Right lobe of liver (tissue), 6 donors: ENCODE measurements around the gene SH3PXD2A. TPM values are rescaled to one million over a fixed set of nuclear protein-coding genes. Genes with fewer than 3 reads are reported as not detected.
"Not testable (repeated sequence)": the region's sequence is repeated elsewhere in the genome, so short reads cannot be mapped to it uniquely, and the experiment has no call there.

Source experiments
- ATAC-seq, 4 donors: fragments of 200-7000 bp; cut with Tn5 transposase; one replicate each; pipeline ENCODE4 v1.9.1; 2020; ENCODE audit warnings: mild to moderate bottlenecking in 4 of 4, moderate library complexity in 4 of 4
- DNase-seq, 3 donors: peaks; one replicate each; pipeline ENCODE4 v3.0.0-alpha.2; 2020
- H3K27ac ChIP-seq, 3 donors: fragments of 200-600 bp; one replicate each; pipeline ENCODE4 v1.8.0; 2022
- H3K27me3 ChIP-seq, 2 donors: fragments of 200-600 bp; one replicate each; pipeline ENCODE4 v1.8.0; 2022
- H3K36me3 ChIP-seq, 4 donors: fragments of 200-600 bp; sonication (generic) in 1 of 4; one replicate each; pipeline versions ENCODE4 v1.5.1 to v1.8.0; 2017 to 2022; ENCODE audit warnings: control low read depth in 1 of 4
- H3K4me1 ChIP-seq, 4 donors: fragments of 200-600 bp; sonication (generic) in 1 of 4; one replicate each; pipeline versions ENCODE4 v1.5.1 to v1.8.0; 2017 to 2022; ENCODE audit warnings: control low read depth in 1 of 4
- H3K4me3 ChIP-seq, 3 donors: fragments of 200-600 bp; one replicate each; pipeline ENCODE4 v1.8.0; 2022
- H3K9me3 ChIP-seq, 4 donors: fragments of 200-600 bp; sonication (generic) in 1 of 4; one replicate each; pipeline versions ENCODE4 v1.5.1 to v1.8.0; 2017 to 2022; ENCODE audit warnings: control low read depth in 1 of 4
- POLR2A ChIP-seq: fragments of 450-650 bp; IDR thresholded peaks from one replicate; pipeline ENCODE4 v1.6.1; 2017; ENCODE audit warnings: antibody characterized with exemption, mild to moderate bottlenecking
- WGBS: methylation state at CpG from one replicate; pipeline ENCODE4 v1.1.6; 2018; ENCODE audit warnings: low coverage, low lambda C conversion rate; ENCODE audit not compliant: insufficient coverage; ENCODE audit errors: missing lambda C conversion rate; 5-methylcytosine and 5-hydroxymethylcytosine counted together
- intact Hi-C, 2 donors: fragments of 100-400 bp; cut with DNase I; formaldehyde crosslinking; loops; one replicate each; pipeline versions ENCODE4 v1.11.2 to v1.14.1; 2022
- total RNA-seq, 6 experiments: library from RNA; depleted of rRNA in 2 of 6; stranded (reverse); fragments of >200 nt in 2 of 6; fragmentation: NEBNext Ultra II Directional in 3 of 6; extraction: Animal tissue kit (Norgen Biotek cat#: 25700) in 3 of 6; gene quantifications; one replicate each; pipeline versions ENCODE4 v1.1.0 to v1.2.4, GENCODE V29; 2016 to 2023
- TF ChIP-seq, protein P1 (sequence below), 4 donors: fragments of 200-600 bp in 3 of 4; fragments of 450-650 bp in 1 of 4; IDR thresholded peaks; one replicate each; pipeline versions ENCODE4 v1.5.1 to v1.8.0; 2016 to 2022; ENCODE audit warnings: antibody characterized with exemption in 4 of 4, mild to moderate bottlenecking in 2 of 4
- donor health status: DM: no; HTN: yes; CAD: no.
- donor health status: DM: no; HTN: no; CAD: no.
- donor health status: DM: no; HTN: no; CAD: no.
- donor health status: DM: no; HTN: yes; CAD: no.
- donor health status: DM: no; HTN: yes; CAD: no.

Gene SH3PXD2A
- total RNA-seq, 6 experiments from 2014 or later = 3.0 to 38.3 (median 10.0) TPM

DNA sequence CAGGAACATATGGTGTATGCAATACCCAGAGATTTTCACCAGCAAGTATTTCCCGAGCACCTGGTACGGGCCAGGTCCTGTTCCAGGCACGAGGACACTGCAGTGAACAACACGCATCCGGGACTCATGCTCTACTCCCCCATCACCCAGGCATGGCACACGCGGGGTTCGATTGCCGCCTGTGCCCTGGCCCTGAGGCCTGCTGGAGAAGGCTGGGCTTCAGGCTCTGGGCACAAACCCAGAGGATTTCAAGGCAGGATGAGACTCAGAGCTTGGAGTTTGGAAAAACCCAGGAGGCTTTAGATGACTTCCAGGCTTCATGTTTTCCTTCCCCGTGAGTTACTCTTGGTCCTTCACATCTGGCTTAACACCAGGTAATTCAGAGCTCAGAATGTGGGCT lies 218.4 kb downstream of the SH3PXD2A start:
- 17% methylated on average over 1 of the region's 10 CpGs for WGBS
- intact Hi-C loops = no loop called here
- no peak for DNase-seq
- no peaks in the 10 kb centered on the region for H3K9me3 ChIP-seq
- H3K27ac ChIP-seq = peak overlapping the region in 1 of 3 donors; percentile 38
- H3K4me3 ChIP-seq = no peak overlapping the region
- no peaks in the 10 kb centered on the region for H3K27me3 ChIP-seq
- TF ChIP-seq, protein P1, sequence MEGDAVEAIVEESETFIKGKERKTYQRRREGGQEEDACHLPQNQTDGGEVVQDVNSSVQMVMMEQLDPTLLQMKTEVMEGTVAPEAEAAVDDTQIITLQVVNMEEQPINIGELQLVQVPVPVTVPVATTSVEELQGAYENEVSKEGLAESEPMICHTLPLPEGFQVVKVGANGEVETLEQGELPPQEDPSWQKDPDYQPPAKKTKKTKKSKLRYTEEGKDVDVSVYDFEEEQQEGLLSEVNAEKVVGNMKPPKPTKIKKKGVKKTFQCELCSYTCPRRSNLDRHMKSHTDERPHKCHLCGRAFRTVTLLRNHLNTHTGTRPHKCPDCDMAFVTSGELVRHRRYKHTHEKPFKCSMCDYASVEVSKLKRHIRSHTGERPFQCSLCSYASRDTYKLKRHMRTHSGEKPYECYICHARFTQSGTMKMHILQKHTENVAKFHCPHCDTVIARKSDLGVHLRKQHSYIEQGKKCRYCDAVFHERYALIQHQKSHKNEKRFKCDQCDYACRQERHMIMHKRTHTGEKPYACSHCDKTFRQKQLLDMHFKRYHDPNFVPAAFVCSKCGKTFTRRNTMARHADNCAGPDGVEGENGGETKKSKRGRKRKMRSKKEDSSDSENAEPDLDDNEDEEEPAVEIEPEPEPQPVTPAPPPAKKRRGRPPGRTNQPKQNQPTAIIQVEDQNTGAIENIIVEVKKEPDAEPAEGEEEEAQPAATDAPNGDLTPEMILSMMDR (IDR thresholded peaks at IDR 0.05) = no peak
- H3K36me3 ChIP-seq = peaks cover 0 to 4% (median 0%) of the 10 kb centered on the region in 4 donors
- ATAC-seq = no peak
- H3K4me1 ChIP-seq = peaks cover 0 to 20% (median 0%) of the 10 kb centered on the region in 4 donors

DNA sequence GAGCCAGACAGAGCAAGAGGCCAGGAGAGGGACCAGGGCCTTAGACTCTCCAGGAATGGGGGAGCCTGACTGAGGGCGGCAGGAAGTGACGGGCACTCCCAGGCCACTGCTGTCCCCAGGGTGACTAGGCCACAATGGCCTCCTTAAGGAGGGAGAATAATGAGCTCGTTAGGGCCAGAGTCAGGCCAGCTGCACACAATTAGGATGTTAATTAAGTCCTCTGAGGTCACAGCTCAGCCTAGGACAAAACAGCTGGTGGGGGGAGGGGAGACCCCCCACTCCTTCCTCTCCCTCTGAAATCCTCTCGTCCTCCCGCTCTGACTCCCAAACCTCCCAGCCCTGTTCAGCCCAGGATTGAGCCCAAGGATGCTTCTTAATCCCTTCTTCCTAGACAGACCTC lies 218.9 kb downstream of the SH3PXD2A start:
- intact Hi-C loops = no loop called here
- Histone ChIP-seq H3K9me3 (no peaks in the 10 kb centered on the region), H3K4me1 (peaks cover 0 to 16% (median 0%) of the 10 kb centered on the region in 4 donors), H3K36me3 (peaks cover 0 to 4% (median 0%) of the 10 kb centered on the region in 4 donors), H3K4me3 (no peak overlapping the region), H3K27me3 (no peaks in the 10 kb centered on the region), H3K27ac (no peak overlapping the region)
- DNase-seq = no peak
- WGBS = 69% methylated on average over 2 of the region's 5 CpGs
- ATAC-seq = no peak
- TF ChIP-seq, protein P1 (IDR thresholded peaks at IDR 0.05) = no peak
- no peak for TF ChIP-seq POLR2A

DNA sequence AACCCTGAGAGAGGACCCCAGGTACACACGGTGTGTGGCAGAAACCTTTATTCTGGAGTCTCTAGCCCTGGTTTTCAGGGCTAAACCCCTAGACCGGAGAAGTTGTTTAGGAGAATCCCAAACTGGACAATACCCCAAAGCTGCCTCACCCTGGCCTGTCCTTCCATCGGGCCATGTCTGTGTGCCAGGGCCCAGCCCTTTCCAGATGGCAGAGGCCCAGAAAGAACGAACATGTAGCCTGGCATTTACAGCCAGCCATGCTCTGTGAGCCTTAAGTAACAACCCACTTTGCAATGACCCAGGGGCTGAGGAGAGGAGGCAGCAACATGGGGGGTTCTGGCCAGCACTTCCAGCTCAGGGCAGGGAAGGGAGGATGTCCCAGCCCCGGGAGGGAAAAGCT lies 219.8 kb downstream of the SH3PXD2A start:
- ATAC-seq (no peak), DNase-seq (no peak)
- Histone ChIP-seq H3K4me3 (no peak overlapping the region), H3K27ac (no peak overlapping the region), H3K27me3 (no peaks in the 10 kb centered on the region), H3K9me3 (no peaks in the 10 kb centered on the region), H3K36me3 (peaks cover 0 to 4% (median 0%) of the 10 kb centered on the region in 4 donors), H3K4me1 (peaks cover 0 to 16% (median 0%) of the 10 kb centered on the region in 4 donors)
- intact Hi-C loops = no loop called here
- 70% methylated on average over 2 of the region's 5 CpGs for WGBS
- TF ChIP-seq, protein P1 (IDR thresholded peaks at IDR 0.05) = no peak
- no peak for TF ChIP-seq POLR2A

DNA sequence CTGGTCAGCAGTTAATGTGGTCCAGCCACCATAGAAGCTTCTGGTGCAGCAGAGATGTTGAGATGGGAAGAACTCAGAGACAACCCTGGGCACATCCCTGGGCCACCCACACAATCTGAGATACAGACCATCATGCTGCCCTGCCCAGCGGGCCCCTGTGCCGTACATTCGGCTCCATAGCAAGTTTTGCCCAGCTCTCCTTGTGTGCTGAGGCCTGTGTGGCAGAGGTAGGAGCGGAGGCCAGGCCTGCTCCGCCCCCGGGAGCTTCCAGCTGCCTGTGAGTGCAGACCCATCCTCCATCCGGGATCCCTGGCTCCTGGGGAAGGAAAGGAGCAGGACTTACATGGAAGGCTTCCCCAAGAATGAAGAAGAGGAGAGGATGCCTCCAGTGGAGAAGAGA lies 221.5 kb downstream of the SH3PXD2A start:
- H3K4me3 ChIP-seq = no peak overlapping the region
- TF ChIP-seq, protein P1 (IDR thresholded peaks at IDR 0.05) = no peak
- TF ChIP-seq POLR2A = no peak
- intact Hi-C loops = no loop called here

DNA sequence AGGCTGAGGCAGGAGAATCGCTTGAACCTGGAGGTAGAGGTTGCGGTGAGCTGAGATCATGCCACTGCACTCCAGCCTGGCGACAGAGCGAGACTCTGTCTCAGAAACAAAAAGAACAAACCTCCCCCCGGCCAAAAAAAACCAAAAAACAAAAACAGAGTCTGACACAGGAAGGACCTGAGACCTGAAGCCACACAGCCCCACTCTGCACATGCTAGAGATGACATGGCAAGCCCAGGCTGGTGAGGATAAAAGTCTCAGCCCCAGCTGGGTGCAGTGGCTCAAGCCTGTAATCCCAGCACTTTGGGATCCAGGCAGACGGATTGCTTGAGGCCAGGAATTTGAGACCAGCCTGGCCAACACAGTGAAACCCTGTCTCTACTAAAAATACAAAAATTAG lies 222.5 kb downstream of the SH3PXD2A start:
- H3K9me3 ChIP-seq, intact Hi-C loops, H3K4me3 ChIP-seq, ATAC-seq, H3K27me3 ChIP-seq, H3K4me1 ChIP-seq, DNase-seq, H3K36me3 ChIP-seq, H3K27ac ChIP-seq: not testable (repeated sequence)
- 87% methylated on average over 5 of the region's 6 CpGs for WGBS

More for the DNA sequence above, 221.5 kb downstream of the SH3PXD2A start:
- no peak overlapping the region for H3K27ac ChIP-seq
- peaks cover 0 to 4% (median 0%) of the 10 kb centered on the region in 4 donors for H3K36me3 ChIP-seq
- WGBS = 94% methylated on average over 3 of the region's 7 CpGs
- peaks cover 0 to 16% (median 0%) of the 10 kb centered on the region in 4 donors for H3K4me1 ChIP-seq
- no peaks in the 10 kb centered on the region for H3K9me3 ChIP-seq
- ATAC-seq = no peak
- no peaks in the 10 kb centered on the region for H3K27me3 ChIP-seq
- DNase-seq = no peak
